ENCODE results near the gene IRX4. TPM values are rescaled to one million over a fixed set of nuclear protein-coding genes. Genes with fewer than 3 reads are reported as not detected.

The IRX4 gene
- total and polyA plus RNA-seq, 2 of the 4 experiments (the other 2 are of a cell fraction) = not detected

GRCh38 chr5:1840741-1841521, 41.8 kb downstream of the IRX4 start:
- Histone ChIP-seq H4K5ac (ENCODE audit: low read depth, low read length) (no peak overlapping the region), H3K4ac (ENCODE audit: low read depth, low read length) (no peak overlapping the region), H4K91ac (ENCODE audit: insufficient read depth, low read depth, low read length) (no peak overlapping the region), H3K27ac (ENCODE audit: insufficient read depth, low read length) (no peak overlapping the region), H2BK5ac (ENCODE audit: low read depth, low read length, poor library complexity, severe bottlenecking) (no peak overlapping the region), H2AFZ (replicated peaks; ENCODE audit: low read length, poor library complexity) (no peak overlapping the region), H3K79me1 (ENCODE audit: low read depth in 1 of 2, low read length in 2 of 2) (no peaks in the 10 kb centered on the region), H3K4me1 (ENCODE audit: control insufficient read depth, insufficient read depth, low read length) (no peaks in the 10 kb centered on the region), H3K36me3 (ENCODE audit: control insufficient read depth, insufficient read depth, low read length) (no peaks in the 10 kb centered on the region), H3K9ac (ENCODE audit: low read depth, low read length) (no peak overlapping the region), H3K27me3 (ENCODE audit: control insufficient read depth, insufficient read depth, low read length) (peaks cover 37% of the 10 kb centered on the region), H2AK9ac (replicated peaks; ENCODE audit: low read depth, low read length, poor library complexity) (no peak overlapping the region), H4K8ac (ENCODE audit: low read depth in 2 of 2, low read length in 2 of 2) (no peak overlapping the region), H2BK120ac (ENCODE audit: low read depth, low read length) (no peak overlapping the region), H3K9me1 (ENCODE audit: insufficient read depth, low read length) (no peaks in the 10 kb centered on the region), H3K4me3 (ENCODE audit: insufficient read depth, low read depth, low read length) (no peak overlapping the region), H4K20me1 (ENCODE audit: insufficient read depth, low read length) (no peaks in the 10 kb centered on the region), H3K56ac (ENCODE audit: extremely low read depth, insufficient read depth, low read length) (no peak overlapping the region), H3K23ac (ENCODE audit: low read depth, low read length) (no peak overlapping the region), H3K4me2 (ENCODE audit: low read depth, low read length) (no peak overlapping the region), H3K18ac (ENCODE audit: low read depth, low read length) (no peak overlapping the region), H2BK20ac (ENCODE audit: low read depth, low read length) (no peak overlapping the region), H2BK15ac (ENCODE audit: low read depth, low read length) (no peak overlapping the region), H2AK5ac (ENCODE audit: low read depth, low read length) (no peak overlapping the region), H3K9me3 (ENCODE audit: control insufficient read depth, insufficient read depth, low read length) (no peaks in the 10 kb centered on the region), H3K14ac (replicated peaks; ENCODE audit: low read depth, low read length) (no peak overlapping the region)
- BruUV-seq (replicated peaks) = no TSS peak
- 72% methylated on average over 6 of the region's 31 CpGs; no CpG with 5 or more reads in 1 of the 2 experiments for WGBS, 2 experiments (ENCODE audit: extremely low coverage in 2 of 2, insufficient read length in 1 of 2)
- DNase-seq (no peak), ATAC-seq (ENCODE audit: low read depth) (peak; percentile 66)
- dilution Hi-C loops (cut with HindIII; ENCODE audit: low sequenced_read_pairs, unreplicated experiment) (no loop called here), intact Hi-C loops (cut with micrococcal nuclease) (no loop called here), in situ Hi-C loops (cut with MboI; ENCODE audit: low sequenced_read_pairs) (no loop called here)
- ChIA-PET CTCF (no interaction called here), POLR2A (ENCODE audit: unreplicated experiment) (no interaction called here)
- TF ChIP-seq RFX5 (IDR thresholded peaks at IDR 0.05; ENCODE audit: low read depth, low read length) (no peak), RAD21 (IDR thresholded peaks at IDR 0.05; ENCODE audit: low read length) (no peak), SMC3 (IDR thresholded peaks at IDR 0.05; ENCODE audit: low read depth, low read length) (no peak), CEBPB (IDR thresholded peaks at IDR 0.05; ENCODE audit: low read depth, low read length) (no peak), BHLHE40 (IDR thresholded peaks at IDR 0.05; ENCODE audit: low read depth, low read length) (peak; percentile 47; the same call in 1 of the 2 replicates)
